Measurements from ENCODE around the gene CLDN20.

GRCh38 chr6:155240905-155241600 lies 22.8 kb upstream of the CLDN20 start:
- TF ChIP-seq ELF4 (IDR thresholded peaks at IDR 0.05): no peak
- no peak for TF ChIP-seq FOXK2 (IDR thresholded peaks at IDR 0.05)
- TF ChIP-seq FOXM1 (IDR thresholded peaks at IDR 0.05; ENCODE audit: borderline replicate concordance): no peak

Data from HEK293T (cell line).